Upper lobe of left lung (tissue), 6 donors: ENCODE data around the gene TMEM181. TPM values are rescaled to one million over a fixed set of nuclear protein-coding genes. Genes with fewer than 3 reads are reported as not detected.
A peak's percentile ranks its signal among the peaks of the same experiment; 100 is the strongest.

Experiments
- ATAC-seq, 2 donors: fragments of 200-7000 bp; cut with Tn5 transposase; one replicate each; pipeline ENCODE4 v1.9.1; 2022; ENCODE audit warnings: mild to moderate bottlenecking in 2 of 2, moderate library complexity in 2 of 2; ENCODE audit not compliant: low FRiP score in 2 of 2
- DNase-seq, 2 donors: peaks; one replicate each; pipeline ENCODE4 v3.0.0-alpha.2; 2019 to 2020
- H3K27ac ChIP-seq, 4 donors: fragments of 200-600 bp; sonication (generic); one replicate each; pipeline ENCODE4 v1.5.1; 2016 to 2019
- H3K27me3 ChIP-seq, 4 donors: fragments of 200-600 bp; sonication (generic); one replicate each; pipeline ENCODE4 v1.5.1; 2017 to 2019
- H3K36me3 ChIP-seq, 4 donors: fragments of 200-600 bp; sonication (generic); one replicate each; pipeline ENCODE4 v1.5.1; 2016 to 2019
- H3K4me1 ChIP-seq, 4 donors: fragments of 200-600 bp; sonication (generic); one replicate each; pipeline ENCODE4 v1.5.1; 2018 to 2019
- H3K4me3 ChIP-seq, 4 donors: fragments of 200-600 bp; sonication (generic); one replicate each; pipeline ENCODE4 v1.5.1; 2017 to 2019; ENCODE audit warnings: mild to moderate bottlenecking in 2 of 4, moderate library complexity in 1 of 4
- H3K9me3 ChIP-seq, 4 donors: fragments of 200-600 bp; sonication (generic); one replicate each; pipeline ENCODE4 v1.5.1; 2018 to 2019
- EP300 ChIP-seq, 4 donors: sonication (generic); formaldehyde crosslinking; IDR thresholded peaks; one replicate each; pipeline ENCODE4 v1.5.1; 2017; ENCODE audit warnings: antibody characterized with exemption in 4 of 4, control low read depth in 2 of 4
- POLR2A ChIP-seq, 4 donors: fragments of 450-650 bp; IDR thresholded peaks; one replicate each; pipeline ENCODE4 v1.5.1; 2016 to 2017; ENCODE audit warnings: antibody characterized with exemption in 4 of 4, mild to moderate bottlenecking in 2 of 4
- POLR2AphosphoS5 ChIP-seq, 2 donors: sonication (generic); formaldehyde crosslinking; IDR thresholded peaks; one replicate each; pipeline ENCODE4 v1.5.1; 2017; ENCODE audit warnings: antibody characterized with exemption in 2 of 2
- WGBS, 2 donors: methylation state at CpG; one replicate each; pipeline ENCODE4 v1.1.5; 2017 to 2018; 5-methylcytosine and 5-hydroxymethylcytosine counted together
- total RNA-seq, 6 donors: library from RNA; depleted of rRNA in 4 of 6; stranded (reverse); fragments of >200 nt in 4 of 6; gene quantifications; one replicate each; pipeline versions ENCODE4 v1.1.0 to v1.2.1, GENCODE V29; 2016 to 2021
- TF ChIP-seq, protein P1 (sequence below), 6 experiments: fragments of 450-650 bp in 4 of 6; fragments of 200-600 bp in 2 of 6; sonication (generic) in 2 of 6; IDR thresholded peaks; one replicate each; pipeline ENCODE4 v1.5.1; 2016 to 2019; ENCODE audit warnings: antibody characterized with exemption in 6 of 6
- donor health status: DM: no; HTN: no; CAD: no; lungs with moderate emphysema.
- donor health status: DM: no; HTN: yes; CAD: no; lungs with severe emphysema.

Gene TMEM181
- total RNA-seq, 6 donors from 2014 or later, result 11.5 to 27.6 (median 18.9) TPM

DNA sequence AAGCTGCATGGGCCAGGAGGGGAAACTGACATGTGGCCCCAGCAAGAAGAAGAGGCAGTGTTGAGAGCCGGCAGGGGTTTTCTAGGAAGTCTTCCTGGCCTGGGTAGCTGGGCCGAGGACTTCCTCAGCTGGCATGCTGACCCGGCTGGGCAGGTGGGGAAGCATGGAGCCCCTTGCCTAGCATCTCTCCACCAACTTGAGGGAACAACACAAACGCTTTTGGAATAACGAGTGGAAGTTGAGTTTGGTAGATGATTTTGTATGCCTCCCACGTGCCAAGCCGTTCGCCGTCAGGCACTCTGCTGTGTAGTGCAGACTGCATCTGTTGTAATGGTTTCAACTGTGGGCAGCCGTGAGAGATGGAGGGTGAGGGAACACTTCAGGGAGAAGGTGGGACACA is 7.3 kb downstream of the TMEM181 start:
- Histone ChIP-seq H3K36me3 (no peaks in the 10 kb centered on the region), H3K4me1 (peaks cover 1 to 45% (median 17%) of the 10 kb centered on the region in 4 donors), H3K9me3 (no peaks in the 10 kb centered on the region), H3K4me3 (no peak overlapping the region), H3K27me3 (no peaks in the 10 kb centered on the region), H3K27ac (peak overlapping the region in 1 of 4 donors; percentile 17)
- TF ChIP-seq EP300 (IDR thresholded peaks at IDR 0.05), result no peak
- TF ChIP-seq POLR2A (IDR thresholded peaks at IDR 0.05), result no peak
- TF ChIP-seq, protein P1, sequence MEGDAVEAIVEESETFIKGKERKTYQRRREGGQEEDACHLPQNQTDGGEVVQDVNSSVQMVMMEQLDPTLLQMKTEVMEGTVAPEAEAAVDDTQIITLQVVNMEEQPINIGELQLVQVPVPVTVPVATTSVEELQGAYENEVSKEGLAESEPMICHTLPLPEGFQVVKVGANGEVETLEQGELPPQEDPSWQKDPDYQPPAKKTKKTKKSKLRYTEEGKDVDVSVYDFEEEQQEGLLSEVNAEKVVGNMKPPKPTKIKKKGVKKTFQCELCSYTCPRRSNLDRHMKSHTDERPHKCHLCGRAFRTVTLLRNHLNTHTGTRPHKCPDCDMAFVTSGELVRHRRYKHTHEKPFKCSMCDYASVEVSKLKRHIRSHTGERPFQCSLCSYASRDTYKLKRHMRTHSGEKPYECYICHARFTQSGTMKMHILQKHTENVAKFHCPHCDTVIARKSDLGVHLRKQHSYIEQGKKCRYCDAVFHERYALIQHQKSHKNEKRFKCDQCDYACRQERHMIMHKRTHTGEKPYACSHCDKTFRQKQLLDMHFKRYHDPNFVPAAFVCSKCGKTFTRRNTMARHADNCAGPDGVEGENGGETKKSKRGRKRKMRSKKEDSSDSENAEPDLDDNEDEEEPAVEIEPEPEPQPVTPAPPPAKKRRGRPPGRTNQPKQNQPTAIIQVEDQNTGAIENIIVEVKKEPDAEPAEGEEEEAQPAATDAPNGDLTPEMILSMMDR (IDR thresholded peaks at IDR 0.05), result no peak
- no peak for TF ChIP-seq POLR2AphosphoS5 (IDR thresholded peaks at IDR 0.05)
- ATAC-seq (no peak), DNase-seq (no peak)
- WGBS, 2 donors, result 85 to 93% methylated on average over 10 of the region's 10 CpGs

DNA sequence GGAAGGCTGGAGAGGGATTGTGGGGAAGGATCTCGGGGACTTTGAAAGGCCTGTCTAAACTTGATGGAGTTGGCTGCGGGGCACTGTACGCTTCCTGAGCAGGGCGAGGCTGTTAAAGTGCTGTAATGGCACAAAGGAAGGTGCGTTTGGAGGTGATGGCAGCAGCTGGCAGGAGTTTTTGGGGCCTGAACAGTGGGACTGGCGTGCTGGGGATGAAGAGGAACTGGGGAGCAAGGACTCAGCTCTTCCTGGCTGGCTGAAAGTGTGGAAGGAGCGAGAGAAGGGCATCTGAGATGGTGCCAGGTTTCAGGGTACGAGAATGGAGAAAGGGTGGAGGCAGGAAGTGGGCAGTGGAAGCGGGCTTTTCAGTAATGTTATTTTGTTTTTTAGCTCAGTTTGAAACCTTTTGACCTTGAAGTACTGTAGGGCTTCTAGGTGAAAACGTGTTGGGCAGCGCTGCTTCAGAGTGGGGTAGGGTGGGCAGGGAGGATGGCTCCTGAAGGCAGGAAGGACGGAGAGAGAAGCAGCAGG is 8.0 kb downstream of the TMEM181 start:
- peak overlapping the region in 1 of 4 donors; percentile 17 for H3K27ac ChIP-seq
- H3K4me3 ChIP-seq, result no peak overlapping the region
- ATAC-seq (no peak), DNase-seq (no peak)
- no peaks in the 10 kb centered on the region for H3K27me3 ChIP-seq
- H3K4me1 ChIP-seq, result peaks cover 0 to 43% (median 21%) of the 10 kb centered on the region in 4 donors
- 56 to 65% methylated on average over 12 of the region's 12 CpGs for WGBS, 2 donors
- H3K9me3 ChIP-seq, result no peaks in the 10 kb centered on the region
- no peak for TF ChIP-seq EP300 (IDR thresholded peaks at IDR 0.05)
- no peak for TF ChIP-seq POLR2A (IDR thresholded peaks at IDR 0.05)
- TF ChIP-seq, protein P1 (IDR thresholded peaks at IDR 0.05), result no peak
- TF ChIP-seq POLR2AphosphoS5 (IDR thresholded peaks at IDR 0.05), result no peak
- H3K36me3 ChIP-seq, result no peaks in the 10 kb centered on the region

DNA sequence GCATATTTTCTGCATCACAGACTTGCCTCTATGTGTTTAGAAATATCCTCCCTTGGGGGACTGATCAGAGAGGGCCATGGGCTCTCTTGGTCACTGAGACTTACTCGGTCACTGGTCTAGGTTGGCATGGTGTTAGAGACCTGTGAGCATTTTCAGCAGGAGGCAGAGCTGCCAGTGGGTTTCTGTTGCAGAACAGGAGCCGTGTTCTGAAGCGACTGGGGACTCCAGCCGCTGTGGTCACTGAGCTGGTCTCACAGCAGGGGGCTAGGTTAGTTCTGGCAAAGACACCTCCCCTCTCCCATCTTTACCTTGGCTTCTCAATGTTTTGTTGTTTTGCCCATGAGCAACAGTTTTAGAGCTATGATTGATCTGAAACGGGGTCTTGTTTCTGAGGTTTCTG is 8.7 kb downstream of the TMEM181 start:
- Histone ChIP-seq H3K27me3 (no peaks in the 10 kb centered on the region), H3K4me3 (no peak overlapping the region), H3K9me3 (no peaks in the 10 kb centered on the region), H3K36me3 (no peaks in the 10 kb centered on the region), H3K27ac (no peak overlapping the region), H3K4me1 (peaks cover 0 to 44% (median 21%) of the 10 kb centered on the region in 4 donors)
- DNase-seq (no peak), ATAC-seq (no peak)
- TF ChIP-seq, protein P1 (IDR thresholded peaks at IDR 0.05), result no peak
- no peak for TF ChIP-seq EP300 (IDR thresholded peaks at IDR 0.05)
- no peak for TF ChIP-seq POLR2AphosphoS5 (IDR thresholded peaks at IDR 0.05)
- no peak for TF ChIP-seq POLR2A (IDR thresholded peaks at IDR 0.05)
- 87 to 91% methylated on average over 5 of the region's 5 CpGs for WGBS, 2 donors

DNA sequence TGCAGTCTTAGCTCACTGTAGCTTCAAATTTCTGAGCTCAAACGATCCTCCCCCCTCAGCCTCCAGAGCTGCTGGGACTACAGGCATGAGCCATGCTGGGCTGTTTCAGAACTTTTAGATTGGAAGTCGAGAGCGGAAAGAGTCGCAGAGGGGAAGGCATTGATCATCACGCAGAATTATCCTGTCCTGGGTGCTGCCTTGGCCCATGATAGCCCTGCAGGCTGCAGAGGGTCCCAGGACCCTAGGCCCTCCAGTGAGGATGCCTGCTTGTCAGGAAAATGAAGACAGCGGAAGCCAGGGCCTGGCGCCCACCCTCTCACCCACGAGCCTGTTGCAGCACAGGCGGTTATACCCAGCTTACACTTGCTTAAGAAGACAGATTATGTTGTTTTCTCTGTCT is 9.1 kb downstream of the TMEM181 start:
- DNase-seq, result peak in 1 of 2 donors; percentile 45
- no peak overlapping the region for H3K4me3 ChIP-seq
- peaks cover 0 to 44% (median 20%) of the 10 kb centered on the region in 4 donors for H3K4me1 ChIP-seq
- ATAC-seq, result no peak
- no peaks in the 10 kb centered on the region for H3K36me3 ChIP-seq
- 89% methylated on average over 9 of the region's 9 CpGs for WGBS, 2 donors
- no peak for TF ChIP-seq EP300 (IDR thresholded peaks at IDR 0.05)
- TF ChIP-seq POLR2A (IDR thresholded peaks at IDR 0.05), result no peak
- H3K27me3 ChIP-seq, result no peaks in the 10 kb centered on the region
- no peak overlapping the region for H3K27ac ChIP-seq
- no peaks in the 10 kb centered on the region for H3K9me3 ChIP-seq

DNA sequence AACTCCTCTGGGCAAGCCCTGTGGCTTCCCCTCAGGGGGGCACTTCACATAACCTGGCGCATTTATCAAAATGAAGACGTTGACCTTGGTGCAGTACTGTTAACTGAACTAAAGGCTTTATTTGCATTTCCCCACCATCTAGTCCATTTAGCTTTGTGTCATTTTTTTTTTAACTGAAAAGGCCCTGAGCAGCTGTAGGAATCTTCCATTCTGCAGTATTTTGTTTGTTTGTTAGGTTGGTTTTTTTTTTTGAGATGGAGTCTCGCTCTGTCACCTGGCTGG is 10.7 kb downstream of the TMEM181 start:
- no peak overlapping the region for H3K27ac ChIP-seq
- ATAC-seq (no peak), DNase-seq (no peak)
- no peaks in the 10 kb centered on the region for H3K27me3 ChIP-seq
- H3K4me3 ChIP-seq, result no peak overlapping the region
- TF ChIP-seq POLR2A (IDR thresholded peaks at IDR 0.05), result no peak
- no peak for TF ChIP-seq POLR2AphosphoS5 (IDR thresholded peaks at IDR 0.05)
- no peaks in the 10 kb centered on the region for H3K9me3 ChIP-seq
- WGBS, 2 donors, result 84 to 95% methylated on average over 3 of the region's 3 CpGs
- H3K36me3 ChIP-seq, result peaks cover 0 to 5% (median 0%) of the 10 kb centered on the region in 4 donors
- peaks cover 0 to 40% (median 26%) of the 10 kb centered on the region in 4 donors for H3K4me1 ChIP-seq
